Smooth muscle cell (in vitro differentiated cells): Measurements from ENCODE around the gene CLSTN1. TPM values are rescaled to one million over a fixed set of nuclear protein-coding genes. Genes with fewer than 3 reads are reported as not detected.
"Not testable (repeated sequence)": the region's sequence is repeated elsewhere in the genome, so short reads cannot be mapped to it uniquely, and the experiment has no call there.

ENCODE experiments used
- DNase-seq: peaks from one replicate; lab custom pipeline; 2025; ENCODE audit not compliant: unreplicated experiment; lab: John Stamatoyannopoulos, UW
- H2AFZ ChIP-seq: fragments of 200-600 bp; sonication (generic); 2 replicates; pipeline ENCODE4 v1.6.0; 2016; ENCODE audit warnings: antibody characterized with exemption, low read depth, mild to moderate bottlenecking
- H3F3A ChIP-seq: fragments of 200-600 bp; sonication (generic); 2 replicates; pipeline ENCODE4 v1.6.0; 2017; ENCODE audit warnings: antibody characterized with exemption, low read depth
- H3K27ac ChIP-seq: fragments of 200-600 bp; sonication (generic); 2 replicates; pipeline ENCODE4 v1.5.1; 2016; ENCODE audit warnings: low read depth, mild to moderate bottlenecking
- H3K27me3 ChIP-seq: fragments of 200-600 bp; sonication (generic); 2 replicates; pipeline ENCODE4 v1.6.1; 2016; ENCODE audit warnings: low read depth, mild to moderate bottlenecking
- H3K36me3 ChIP-seq: fragments of 200-600 bp; sonication (generic); 2 replicates; pipeline ENCODE4 v1.5.1; 2016; ENCODE audit warnings: low read depth
- H3K4me1 ChIP-seq: fragments of 200-600 bp; sonication (generic); 2 replicates; pipeline ENCODE4 v1.5.1; 2016; ENCODE audit warnings: low read depth
- H3K4me2 ChIP-seq: fragments of 200-600 bp; sonication (generic); 2 replicates; pipeline ENCODE4 v1.6.0; 2016; ENCODE audit warnings: mild to moderate bottlenecking
- H3K4me3 ChIP-seq: fragments of 200-600 bp; sonication (generic); 2 replicates; pipeline ENCODE4 v1.5.1; 2016; ENCODE audit warnings: mild to moderate bottlenecking
- H3K79me2 ChIP-seq: fragments of 200-600 bp; sonication (generic); 2 replicates; pipeline ENCODE4 v1.6.0; 2016; ENCODE audit warnings: low read depth, mild to moderate bottlenecking
- H3K9ac ChIP-seq: fragments of 200-600 bp; sonication (generic); 2 replicates; pipeline ENCODE4 v1.6.0; 2016; ENCODE audit warnings: low read depth
- H3K9me3 ChIP-seq: fragments of 200-600 bp; sonication (generic); replicated peaks from 2 replicates; pipeline ENCODE4 v1.5.1; 2016; ENCODE audit warnings: low read depth
- H4K20me1 ChIP-seq: fragments of 200-600 bp; sonication (generic); 2 replicates; pipeline ENCODE4 v1.6.0; 2016; ENCODE audit warnings: low read depth
- WGBS: methylation state at CpG from one replicate; pipeline ENCODE4 v1.1.7; 2016; ENCODE audit warnings: low lambda C conversion rate; 5-methylcytosine and 5-hydroxymethylcytosine counted together
- polyA plus RNA-seq: library from polyadenylated mRNA; unstranded; fragments of >200 nt; fragmentation: Nextera tagmentation; extraction: Ambion mirVana; gene quantifications from 2 replicates; pipeline ENCODE4 v1.2.1, GENCODE V29; 2016
- total RNA-seq: library from RNA; depleted of rRNA; stranded (reverse); fragments of >200 nt; gene quantifications from 2 replicates; pipeline ENCODE4 v1.2.3, GENCODE V29; 2014
- TF ChIP-seq, protein P1 (sequence below): fragments of 200-600 bp; sonication (generic); IDR thresholded peaks from 2 replicates; pipeline ENCODE4 v1.5.1; 2017; ENCODE audit warnings: borderline replicate concordance, mild to moderate bottlenecking, antibody characterized with exemption; ENCODE audit not compliant: insufficient read depth, poor library complexity, severe bottlenecking

The CLSTN1 gene
- total and polyA plus RNA-seq, 2 experiments from 2014 or later: 51.3 to 83.5 TPM

DNA sequence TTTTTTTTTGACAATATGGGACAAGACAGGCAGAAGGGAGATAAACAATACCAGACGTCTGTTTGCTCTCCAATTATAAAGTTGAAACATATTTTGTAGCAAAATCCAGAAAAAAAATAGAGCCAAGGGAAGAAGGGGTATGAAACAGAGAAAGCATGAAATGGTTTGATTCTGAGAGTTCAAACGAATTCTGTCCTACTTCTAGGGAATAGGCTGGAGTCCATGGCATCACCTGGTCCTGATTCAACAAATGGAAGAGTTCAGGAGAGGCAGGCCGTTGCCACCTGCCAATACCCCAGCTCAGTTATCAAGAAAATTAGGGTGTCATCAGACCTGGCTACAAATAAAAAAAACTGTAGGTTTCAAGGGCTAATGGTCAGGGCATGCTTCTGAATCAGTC is 71.8 kb downstream of the CLSTN1 start:
- Histone ChIP-seq H3K4me1 (no peaks in the 10 kb centered on the region), H3K36me3 (peaks cover 12% of the 10 kb centered on the region), H3K27me3 (no peaks in the 10 kb centered on the region), H3K9ac (no peak overlapping the region), H2AFZ (no peak overlapping the region), H3F3A (no peaks in the 10 kb centered on the region), H3K27ac (no peak overlapping the region), H3K79me2 (peaks cover 8% of the 10 kb centered on the region), H3K4me3 (no peak overlapping the region), H3K9me3 (no peaks in the 10 kb centered on the region), H4K20me1 (peaks cover 34% of the 10 kb centered on the region), H3K4me2 (no peak overlapping the region)
- TF ChIP-seq, protein P1, sequence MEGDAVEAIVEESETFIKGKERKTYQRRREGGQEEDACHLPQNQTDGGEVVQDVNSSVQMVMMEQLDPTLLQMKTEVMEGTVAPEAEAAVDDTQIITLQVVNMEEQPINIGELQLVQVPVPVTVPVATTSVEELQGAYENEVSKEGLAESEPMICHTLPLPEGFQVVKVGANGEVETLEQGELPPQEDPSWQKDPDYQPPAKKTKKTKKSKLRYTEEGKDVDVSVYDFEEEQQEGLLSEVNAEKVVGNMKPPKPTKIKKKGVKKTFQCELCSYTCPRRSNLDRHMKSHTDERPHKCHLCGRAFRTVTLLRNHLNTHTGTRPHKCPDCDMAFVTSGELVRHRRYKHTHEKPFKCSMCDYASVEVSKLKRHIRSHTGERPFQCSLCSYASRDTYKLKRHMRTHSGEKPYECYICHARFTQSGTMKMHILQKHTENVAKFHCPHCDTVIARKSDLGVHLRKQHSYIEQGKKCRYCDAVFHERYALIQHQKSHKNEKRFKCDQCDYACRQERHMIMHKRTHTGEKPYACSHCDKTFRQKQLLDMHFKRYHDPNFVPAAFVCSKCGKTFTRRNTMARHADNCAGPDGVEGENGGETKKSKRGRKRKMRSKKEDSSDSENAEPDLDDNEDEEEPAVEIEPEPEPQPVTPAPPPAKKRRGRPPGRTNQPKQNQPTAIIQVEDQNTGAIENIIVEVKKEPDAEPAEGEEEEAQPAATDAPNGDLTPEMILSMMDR: no peak
- WGBS: 90% methylated on average over 3 of the region's 3 CpGs
- DNase-seq: no peak

DNA sequence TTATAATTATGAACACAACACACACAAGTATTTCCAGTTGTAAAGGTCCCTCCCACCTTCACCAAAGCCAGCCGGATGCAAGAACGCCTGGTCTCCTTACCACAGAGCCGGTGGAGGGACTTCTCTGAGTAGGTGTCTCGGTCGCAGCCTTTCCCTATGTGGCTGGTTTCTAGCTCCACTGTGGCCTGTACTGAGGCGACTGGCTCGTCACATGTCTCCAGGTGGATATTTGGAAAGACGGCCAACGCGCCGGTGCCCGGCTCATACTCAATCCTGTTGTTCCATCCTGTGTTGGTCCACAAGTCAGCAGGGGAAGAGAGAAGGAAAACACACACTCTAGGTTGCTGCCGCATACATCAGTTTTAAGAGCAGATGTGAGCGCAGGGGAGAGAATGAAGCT is 74.4 kb downstream of the CLSTN1 start:
- H3K27ac ChIP-seq: no peak overlapping the region
- no peaks in the 10 kb centered on the region for H3K4me1 ChIP-seq

DNA sequence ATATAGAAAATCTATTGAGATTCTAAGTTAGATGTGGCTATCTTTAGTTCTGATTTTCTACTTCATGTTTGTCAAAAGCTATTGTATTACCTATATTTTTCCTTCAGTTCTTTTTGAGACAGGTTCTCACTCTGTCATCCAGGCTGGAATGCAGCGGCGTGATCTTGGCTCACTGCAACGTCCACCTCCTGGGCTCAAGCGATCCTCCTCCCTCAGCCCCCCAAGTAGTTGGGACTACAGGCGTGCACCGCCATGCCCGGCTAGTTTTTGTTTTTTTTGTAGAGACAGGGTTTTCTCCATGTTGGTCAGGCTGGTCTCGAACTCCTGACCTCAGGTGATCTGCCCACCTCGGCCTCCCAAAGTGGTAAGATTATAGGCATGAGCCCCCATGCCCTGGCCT is 75.4 kb downstream of the CLSTN1 start:
- Histone ChIP-seq H4K20me1 (peaks cover 11% of the 10 kb centered on the region), H3K36me3 (peaks cover 12% of the 10 kb centered on the region)
- H3K27me3 ChIP-seq, H3K9ac ChIP-seq, H3K4me3 ChIP-seq, DNase-seq, H3F3A ChIP-seq, H3K4me1 ChIP-seq, H3K9me3 ChIP-seq, H3K27ac ChIP-seq, H3K79me2 ChIP-seq, H2AFZ ChIP-seq, H3K4me2 ChIP-seq: not testable (repeated sequence)
- WGBS: 92% methylated on average over 9 of the region's 9 CpGs

More for the DNA sequence above, 74.4 kb downstream of the CLSTN1 start:
- H3K9me3 ChIP-seq: no peaks in the 10 kb centered on the region
- no peak for DNase-seq
- over 99% methylated on average over 14 of the region's 14 CpGs for WGBS
- no peak overlapping the region for H3K9ac ChIP-seq
- H3K4me2 ChIP-seq: no peak overlapping the region
- H3K4me3 ChIP-seq: no peak overlapping the region
- H3F3A ChIP-seq: no peaks in the 10 kb centered on the region
- H2AFZ ChIP-seq: no peak overlapping the region
- H3K27me3 ChIP-seq: no peaks in the 10 kb centered on the region
- peaks cover 12% of the 10 kb centered on the region for H3K36me3 ChIP-seq
- peaks cover 13% of the 10 kb centered on the region for H4K20me1 ChIP-seq
- no peaks in the 10 kb centered on the region for H3K79me2 ChIP-seq
- TF ChIP-seq, protein P1: no peak

DNA sequence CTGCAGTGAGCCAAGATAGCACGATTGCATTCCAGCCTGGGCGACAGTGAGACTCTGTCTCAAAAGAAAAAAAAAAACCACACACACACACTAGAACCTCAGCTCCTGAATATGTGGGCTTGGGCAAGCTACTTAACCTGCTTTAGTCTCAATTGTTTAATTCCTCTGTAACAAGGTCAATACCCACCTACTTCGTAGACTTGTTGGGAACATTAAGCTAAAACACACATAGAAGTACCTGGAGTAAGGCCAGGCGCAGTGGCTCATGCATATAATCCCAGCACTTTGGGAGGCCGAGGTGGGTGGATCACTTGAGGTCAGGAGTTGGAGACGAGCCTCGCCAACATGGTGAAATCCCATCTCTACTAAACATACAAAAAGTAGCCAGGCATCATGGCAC is 77.1 kb downstream of the CLSTN1 start:
- TF ChIP-seq, protein P1: no peak
- Histone ChIP-seq H4K20me1 (no peaks in the 10 kb centered on the region), H3K4me3 (no peak overlapping the region), H3K4me1 (no peaks in the 10 kb centered on the region), H3K79me2 (no peaks in the 10 kb centered on the region), H3K27ac (no peak overlapping the region), H3K9ac (no peak overlapping the region), H3K4me2 (no peak overlapping the region), H3K36me3 (peaks cover 12% of the 10 kb centered on the region), H3K27me3 (no peaks in the 10 kb centered on the region), H3F3A (no peaks in the 10 kb centered on the region), H2AFZ (no peak overlapping the region), H3K9me3 (no peaks in the 10 kb centered on the region)
- DNase-seq: no peak
- 93% methylated on average over 7 of the region's 7 CpGs for WGBS
